Stimulated activated CD4-positive, alpha-beta T cell treated with anti-CD3 and anti-CD28 coated beads, TNF-alpha, amount 100 ng/mL, for 24 hours (primary cell): ENCODE results near the gene MAP2K3.
"Not testable (repeated sequence)": the region's sequence is repeated elsewhere in the genome, so short reads cannot be mapped to it uniquely, and the experiment has no call there.

ENCODE experiments used
- DNase-seq, 3 experiments: peaks; one replicate each; pipeline ENCODE4 v3.0.0-alpha.2; 2020; ENCODE audit warnings: low read depth in 3 of 3

The MAP2K3 gene

DNA sequence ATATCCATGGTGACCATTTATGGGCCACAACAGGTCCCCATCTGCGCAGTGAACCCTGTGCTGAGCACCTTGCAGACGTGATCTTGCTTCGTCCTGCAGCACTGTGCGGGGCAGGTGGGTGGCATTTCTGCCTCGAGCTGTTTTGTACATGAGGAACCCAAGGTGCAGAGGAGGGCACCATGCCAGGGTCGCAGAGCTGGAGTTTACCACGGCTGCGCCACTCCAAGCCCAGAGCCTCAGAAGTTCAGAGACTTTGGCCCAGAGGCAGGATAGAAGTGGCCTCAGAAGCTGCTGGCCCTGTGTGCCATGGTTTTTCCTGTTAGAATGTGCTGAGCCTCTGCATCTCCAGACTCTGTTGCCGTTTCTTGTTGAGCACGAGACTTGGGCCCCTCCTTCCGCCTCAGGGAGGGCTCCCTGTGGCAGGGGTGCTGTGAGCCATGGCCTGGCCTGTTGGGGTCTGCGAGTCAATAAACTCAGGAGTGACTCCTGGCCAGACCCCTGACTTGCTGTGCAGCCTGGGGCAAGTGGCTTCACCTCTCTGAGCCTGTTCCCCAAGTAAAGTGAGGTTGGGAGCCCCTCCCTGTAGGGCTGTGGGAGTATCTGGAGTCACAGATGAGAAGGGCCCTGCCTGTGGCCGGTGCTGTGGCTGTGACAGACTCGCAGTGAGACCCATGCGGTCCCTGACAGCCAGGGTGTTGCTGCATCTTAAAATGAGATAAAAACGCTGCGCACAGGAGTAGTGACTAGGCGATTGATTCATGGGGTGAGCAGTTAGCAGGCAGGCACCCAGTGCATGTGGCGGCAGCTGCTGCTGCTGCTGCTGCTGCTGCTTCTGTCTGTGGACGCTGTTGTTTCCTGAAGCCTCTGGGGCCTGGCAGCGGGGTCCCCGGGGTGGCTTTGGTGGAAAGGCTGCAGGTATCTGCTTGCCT is 11.8 kb downstream of the MAP2K3 start:
- DNase-seq = no peak

DNA sequence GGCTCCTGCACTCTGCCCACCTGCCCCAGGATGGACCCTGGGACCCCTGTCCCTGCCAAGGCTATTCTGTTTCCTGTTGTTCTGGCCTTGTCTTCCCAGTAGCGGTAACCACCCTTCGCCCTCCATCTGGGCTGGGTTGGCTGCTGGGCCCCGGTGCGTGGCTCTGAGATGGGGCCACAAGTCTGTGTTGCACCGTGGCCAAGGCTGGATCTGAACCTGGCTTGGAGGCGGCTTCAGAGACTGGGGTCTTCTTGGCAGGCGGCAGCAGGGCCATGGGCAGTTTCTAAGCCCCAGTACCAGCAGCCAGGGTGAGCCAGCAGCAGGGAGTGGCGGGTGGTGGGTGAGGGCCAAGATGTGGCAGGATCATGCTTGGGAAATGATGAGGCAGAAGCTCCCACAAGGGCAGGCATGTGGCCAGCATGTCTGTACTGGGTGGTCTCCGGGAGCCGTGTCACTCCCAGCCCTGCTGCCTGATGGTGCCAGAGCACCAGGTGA is 12.6 kb downstream of the MAP2K3 start:
- no peak for DNase-seq

DNA sequence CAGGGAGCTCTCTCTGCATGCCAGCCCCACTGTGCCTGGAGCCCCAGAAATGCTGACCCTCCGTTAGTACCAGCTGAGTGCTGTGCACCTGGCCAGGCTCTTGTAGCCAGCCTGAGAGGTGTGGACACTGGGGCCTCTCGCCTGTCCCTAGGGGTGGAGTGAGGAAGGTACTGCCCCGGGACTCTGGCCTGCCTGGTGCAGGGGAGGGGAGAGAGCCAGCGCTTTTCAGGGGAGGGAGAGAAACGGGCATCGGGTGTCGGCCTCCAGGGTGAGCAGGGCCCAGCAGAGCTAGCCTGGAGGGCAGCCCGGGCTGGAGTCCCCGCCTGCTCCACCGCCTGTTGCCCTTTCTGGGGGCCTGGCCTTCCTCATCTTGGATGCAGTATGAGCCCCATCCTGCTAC is 13.1 kb downstream of the MAP2K3 start:
- no peak for DNase-seq

DNA sequence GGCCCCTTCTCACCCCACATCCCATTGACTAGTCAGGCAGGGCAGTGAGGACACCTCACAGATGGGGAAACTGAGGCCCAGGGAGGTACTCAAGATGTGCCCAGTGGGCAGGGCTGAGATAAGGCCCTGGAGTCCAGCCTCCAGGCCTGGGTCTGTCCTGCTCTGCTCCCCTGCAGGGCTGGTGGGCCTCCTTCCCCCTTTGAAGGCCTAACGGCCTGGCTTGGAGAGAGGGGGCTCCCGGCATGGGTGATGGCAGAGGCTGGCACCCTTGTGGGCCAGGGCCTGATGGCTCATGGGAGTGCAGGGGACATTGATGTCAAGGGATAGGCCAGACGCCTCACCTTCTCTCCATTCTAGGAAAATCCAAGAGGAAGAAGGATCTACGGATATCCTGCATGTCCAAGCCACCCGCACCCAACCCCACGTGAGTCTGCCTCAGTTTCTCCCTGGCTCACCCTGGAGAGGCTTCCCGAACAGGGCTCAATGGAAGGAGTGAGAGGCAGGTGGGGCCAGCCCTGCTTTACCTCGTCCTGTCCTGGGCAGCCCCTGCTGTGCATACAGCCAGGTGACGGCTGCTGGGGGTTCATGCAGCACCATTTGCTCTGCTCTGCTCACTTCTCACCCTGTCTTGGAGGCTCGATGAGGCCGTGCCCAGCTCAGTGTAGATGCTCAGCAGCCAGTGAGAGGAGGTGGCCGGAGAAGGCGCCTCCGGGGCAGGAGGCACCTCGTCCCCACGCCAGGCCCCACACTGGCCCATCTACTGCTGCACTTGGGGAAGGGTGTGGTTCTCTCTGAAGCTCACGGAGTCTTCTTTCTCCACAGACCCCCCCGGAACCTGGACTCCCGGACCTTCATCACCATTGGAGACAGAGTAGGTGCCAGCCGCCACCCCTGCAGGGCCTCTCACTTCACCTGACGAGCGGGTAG is 13.8 kb downstream of the MAP2K3 start:
- DNase-seq = no peak

DNA sequence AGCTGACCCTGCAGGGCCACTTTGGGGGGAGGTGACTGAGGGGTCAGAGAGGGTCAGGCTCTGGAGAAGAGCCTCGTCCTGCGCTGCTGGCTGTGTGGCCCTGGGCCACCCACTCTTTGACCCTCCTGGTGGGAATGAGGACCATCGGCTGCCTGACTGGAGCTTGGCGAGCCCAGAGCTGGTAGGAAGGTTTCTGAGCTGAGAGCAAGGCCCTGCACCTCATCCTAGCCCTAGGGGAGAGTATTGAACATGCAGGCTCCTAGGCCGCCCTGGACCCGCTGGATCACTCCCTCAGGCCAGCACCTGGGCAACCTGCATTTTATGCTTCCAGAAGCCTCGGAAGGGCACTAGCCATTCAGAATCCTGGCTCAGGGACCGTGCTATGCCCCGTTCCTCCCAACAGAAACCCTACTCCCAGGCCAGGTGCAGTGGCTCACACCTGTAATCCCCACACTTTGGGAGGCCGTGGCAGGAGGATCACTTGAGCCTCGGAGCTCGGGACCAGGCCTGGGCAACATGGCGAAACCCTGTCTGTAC is 14.5 kb downstream of the MAP2K3 start:
- DNase-seq = no peak

DNA sequence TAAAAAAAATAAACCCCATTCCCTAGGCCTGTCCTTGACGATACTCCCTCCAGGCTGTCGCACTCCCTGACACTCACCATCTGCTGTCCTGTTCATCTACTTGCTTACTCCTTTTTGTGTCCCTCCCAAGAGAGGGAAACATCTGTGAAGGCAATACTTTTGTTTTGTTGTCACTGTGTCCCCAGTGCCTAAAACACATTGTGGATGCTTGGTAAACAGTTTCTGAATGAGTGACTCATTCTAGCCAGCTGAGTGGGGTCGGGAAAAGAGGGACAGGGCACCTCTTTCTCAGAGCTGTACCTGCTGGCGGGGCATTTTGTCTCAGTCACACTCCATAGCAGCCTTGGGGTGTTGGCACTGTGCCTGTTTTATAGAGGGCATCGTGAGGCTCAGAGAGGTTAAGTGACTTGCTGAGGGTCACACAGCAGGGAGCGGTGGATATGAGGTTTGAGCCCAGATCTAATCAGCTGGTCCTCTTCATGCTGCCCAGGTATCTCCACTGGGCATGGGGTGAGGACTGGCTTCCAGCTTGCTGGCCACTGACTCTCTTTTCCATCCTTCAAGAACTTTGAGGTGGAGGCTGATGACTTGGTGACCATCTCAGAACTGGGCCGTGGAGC is 15.6 kb downstream of the MAP2K3 start:
- no peak for DNase-seq

DNA sequence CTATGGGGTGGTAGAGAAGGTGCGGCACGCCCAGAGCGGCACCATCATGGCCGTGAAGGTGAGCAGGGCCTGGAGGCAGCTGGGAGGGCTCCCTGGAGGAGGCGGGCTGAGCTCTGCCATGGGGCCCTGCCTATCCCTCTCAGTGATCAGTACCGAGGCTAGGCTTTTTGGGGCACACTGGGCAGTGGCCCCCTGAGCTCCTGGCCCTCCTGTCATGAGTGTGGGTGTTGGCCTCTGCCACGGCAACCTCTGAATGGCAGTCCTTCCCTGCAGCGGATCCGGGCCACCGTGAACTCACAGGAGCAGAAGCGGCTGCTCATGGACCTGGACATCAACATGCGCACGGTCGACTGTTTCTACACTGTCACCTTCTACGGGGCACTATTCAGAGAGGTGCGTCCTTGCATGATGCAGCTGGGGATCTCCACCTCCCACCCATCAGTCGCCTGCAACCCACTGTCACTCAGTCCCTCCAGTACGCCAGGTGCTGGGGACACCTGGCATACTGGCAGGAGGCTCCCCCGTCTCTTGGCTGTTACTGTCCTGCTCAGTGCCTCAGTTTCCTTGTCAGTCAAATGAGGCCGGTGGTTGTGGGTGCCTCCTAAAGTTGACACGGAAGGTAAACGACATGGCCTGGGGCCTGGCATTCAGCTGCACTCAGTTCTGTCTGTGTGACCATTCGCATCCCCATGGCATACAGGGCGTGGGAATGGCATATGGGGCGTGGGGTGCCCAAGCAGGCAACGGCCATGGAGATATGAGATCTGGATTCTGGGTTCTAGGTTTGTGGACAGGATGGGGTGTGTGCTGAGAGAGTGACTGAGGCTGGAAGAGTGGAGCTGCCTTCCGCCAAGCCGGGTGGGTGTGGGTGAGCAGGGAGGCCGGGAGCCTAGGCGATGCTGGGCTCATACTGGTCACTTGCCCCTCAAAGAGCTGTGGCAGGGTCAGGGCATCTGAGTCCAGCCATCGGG is 16.4 kb downstream of the MAP2K3 start:
- no peak for DNase-seq

DNA sequence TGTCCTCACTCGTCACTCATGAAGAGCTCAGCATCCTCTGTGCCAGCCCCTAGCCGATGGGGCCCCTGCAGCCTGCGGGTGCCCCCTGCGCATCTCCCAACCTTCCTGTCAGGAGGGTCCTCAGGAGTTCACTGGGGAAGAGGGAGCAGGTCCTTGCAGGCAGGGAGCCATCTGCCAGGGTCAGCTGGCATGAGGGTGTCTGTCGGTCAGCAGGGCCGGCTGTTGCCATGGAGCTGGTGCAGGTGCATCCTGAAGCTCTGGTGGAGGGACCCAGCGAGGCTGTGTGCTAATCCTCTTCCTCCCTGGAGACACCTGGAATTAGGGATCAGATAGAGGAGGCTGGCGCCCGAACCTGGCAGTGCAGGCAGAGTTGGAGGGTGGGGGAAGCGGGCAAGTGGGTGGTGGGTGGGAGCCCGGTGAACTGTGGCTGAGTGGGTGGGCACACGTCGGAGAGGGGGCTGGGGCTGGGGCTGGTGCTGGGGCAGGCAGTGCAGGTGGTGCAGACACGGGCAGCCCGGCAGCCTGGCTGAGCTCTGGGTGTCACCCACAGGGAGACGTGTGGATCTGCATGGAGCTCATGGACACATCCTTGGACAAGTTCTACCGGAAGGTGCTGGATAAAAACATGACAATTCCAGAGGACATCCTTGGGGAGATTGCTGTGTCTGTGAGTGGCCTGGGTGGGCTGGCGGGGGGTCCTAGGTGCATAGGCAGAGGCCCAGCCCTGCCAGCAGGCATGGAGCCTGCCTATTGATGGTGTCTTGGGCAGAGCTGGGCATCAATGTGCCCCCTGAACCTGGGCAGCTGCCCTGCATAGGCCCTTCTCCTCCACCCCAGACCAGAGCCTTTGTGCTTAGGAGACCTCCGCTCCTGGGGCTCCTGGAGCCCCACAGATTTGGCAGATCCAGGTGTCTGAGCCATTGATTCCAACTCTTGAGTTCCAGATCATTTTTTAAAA is 17.4 kb downstream of the MAP2K3 start:
- DNase-seq = no peak

DNA sequence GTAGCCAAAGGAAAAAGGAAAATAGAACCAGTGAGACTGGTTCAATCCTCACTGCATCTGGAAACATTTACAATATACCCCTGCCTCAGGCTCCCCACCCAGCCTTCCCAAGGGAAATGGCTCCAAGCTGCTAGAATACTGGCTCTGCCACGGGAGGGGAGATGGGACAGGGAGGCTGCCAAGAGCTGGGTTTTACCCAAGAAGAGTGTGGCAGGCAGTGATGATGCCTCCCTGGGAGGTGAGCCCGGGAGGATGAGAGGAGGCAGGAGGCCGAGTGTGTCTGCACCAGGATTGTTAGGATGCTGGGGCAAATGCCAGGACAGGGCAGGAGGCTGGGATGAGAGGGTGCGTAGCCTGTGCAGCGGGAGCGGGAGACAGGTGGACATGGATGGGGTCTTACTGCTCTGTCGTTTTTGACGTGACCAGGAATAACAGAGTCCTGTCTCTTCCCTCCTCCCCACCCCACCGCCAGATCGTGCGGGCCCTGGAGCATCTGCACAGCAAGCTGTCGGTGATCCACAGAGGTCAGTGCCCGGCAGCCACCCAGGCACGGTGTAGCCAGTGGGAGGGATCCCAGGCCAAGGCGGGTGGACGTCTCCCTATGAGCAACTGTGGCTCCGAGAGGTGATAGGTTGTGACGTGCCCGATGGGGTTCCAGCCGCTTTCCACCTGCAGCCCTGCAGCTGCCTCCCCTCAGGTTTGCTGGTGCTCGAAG is 18.4 kb downstream of the MAP2K3 start:
- DNase-seq = no peak

DNA sequence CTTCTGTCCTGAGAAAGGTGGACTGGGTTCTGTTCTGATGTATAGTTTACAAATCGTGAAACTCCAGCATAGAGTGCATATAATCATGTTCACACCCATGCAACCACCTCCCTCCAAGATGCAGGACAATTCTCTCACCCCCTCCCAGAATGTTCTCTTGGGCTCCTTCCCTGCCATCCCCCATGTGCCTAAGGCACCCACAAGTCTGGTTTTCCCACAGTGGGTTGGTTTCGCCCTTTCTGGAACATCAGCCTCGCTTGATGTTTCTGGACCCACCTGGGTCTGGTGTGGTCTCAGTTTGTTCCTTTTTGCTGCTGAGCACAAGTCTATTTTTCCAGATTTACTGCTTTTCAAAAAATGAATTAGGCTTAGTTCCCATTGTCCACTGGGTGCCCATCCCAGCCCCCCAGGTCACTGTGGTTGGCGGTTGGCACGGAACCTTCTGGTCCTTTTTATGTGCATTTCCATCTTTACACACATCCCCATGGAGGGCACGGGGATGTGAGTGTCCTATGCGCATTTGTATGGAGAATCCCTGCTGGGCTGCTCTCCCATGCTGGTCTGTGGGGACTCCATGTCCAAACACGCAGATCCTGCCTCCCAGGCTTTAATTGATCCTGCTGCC is 19.0 kb downstream of the MAP2K3 start:
- no peak for DNase-seq

DNA sequence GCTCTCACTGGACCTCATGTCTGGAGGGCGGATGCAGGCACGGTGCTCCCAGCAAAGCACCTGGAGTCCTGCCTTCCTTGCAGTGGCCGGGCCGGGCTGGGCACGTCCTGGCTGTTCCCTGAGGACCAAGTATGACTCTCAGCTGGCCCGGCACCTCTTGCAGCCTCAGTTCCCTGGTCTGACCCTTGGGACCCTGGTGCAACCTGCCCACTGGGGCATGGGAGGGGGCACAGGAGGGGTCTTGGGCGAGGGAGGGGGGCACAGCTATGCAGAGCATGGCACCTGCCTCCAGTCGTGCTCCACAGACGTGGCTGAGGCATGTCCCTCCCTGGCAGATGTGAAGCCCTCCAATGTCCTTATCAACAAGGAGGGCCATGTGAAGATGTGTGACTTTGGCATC is 19.6 kb downstream of the MAP2K3 start:
- no peak for DNase-seq

DNA sequence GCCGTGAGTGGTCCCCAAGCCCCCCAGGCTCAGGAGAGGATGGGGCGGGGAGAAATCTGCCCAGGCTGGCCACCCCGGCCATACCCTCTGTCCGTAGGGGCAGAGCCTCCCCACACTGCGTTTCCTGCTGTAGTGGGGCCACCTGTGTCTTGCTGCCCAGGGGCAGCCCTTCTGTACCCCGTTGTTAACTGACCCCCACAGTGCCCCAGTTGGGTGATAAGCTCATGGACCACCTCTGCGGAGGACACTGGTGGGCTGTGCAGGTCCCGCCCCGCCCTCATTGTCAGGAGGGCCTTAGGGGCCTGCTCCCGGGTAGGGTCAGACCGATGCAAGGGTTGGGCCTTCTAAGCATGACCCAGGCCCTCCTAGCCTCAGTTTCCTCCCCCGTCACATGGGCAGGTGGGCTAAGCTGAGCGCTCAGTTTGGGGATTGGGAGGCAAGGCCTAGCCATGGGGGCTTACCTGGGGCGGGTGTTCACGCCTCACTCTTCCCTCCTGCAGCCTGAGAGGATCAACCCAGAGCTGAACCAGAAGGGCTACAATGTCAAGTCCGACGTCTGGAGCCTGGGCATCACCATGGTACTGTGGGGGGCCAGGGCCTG is 20.1 kb downstream of the MAP2K3 start:
- DNase-seq = not testable (repeated sequence)

DNA sequence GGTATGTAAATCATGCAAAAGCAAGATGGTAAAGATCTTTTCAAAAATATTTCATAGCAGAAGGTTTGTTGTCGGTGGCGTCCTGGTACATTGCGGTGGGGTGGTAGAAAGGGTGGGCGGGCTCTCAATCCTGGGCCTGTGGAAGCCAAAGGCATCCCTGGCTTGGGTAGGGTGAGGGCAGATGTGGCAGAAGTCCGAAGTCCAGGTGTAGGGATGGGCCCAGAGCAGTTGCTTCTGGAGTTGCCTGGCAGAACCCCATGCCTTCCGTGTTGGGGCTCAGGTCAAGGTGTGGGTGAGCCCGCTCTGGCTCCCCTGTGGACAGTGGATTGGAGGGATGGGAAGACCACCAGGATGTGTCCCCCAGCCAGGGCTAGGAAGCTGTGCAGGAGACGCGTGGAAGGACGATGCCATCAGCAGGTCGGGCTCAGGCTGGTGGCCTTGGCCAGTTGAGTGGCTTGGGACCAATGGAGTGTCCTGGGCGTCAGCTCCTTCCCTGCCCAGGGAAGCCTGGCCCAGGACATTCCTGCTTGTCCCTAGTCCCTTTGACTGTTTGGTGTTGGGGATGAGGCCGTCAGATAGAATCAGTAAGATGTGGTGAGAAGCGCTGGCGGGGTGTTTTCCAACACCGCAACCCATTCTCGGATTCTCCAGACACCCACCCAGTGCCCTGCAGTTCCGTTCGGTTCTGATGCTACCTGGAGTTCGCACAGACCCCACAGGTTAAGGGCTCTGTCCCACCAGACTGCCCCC is 21.1 kb downstream of the MAP2K3 start:
- DNase-seq = not testable (repeated sequence)

DNA sequence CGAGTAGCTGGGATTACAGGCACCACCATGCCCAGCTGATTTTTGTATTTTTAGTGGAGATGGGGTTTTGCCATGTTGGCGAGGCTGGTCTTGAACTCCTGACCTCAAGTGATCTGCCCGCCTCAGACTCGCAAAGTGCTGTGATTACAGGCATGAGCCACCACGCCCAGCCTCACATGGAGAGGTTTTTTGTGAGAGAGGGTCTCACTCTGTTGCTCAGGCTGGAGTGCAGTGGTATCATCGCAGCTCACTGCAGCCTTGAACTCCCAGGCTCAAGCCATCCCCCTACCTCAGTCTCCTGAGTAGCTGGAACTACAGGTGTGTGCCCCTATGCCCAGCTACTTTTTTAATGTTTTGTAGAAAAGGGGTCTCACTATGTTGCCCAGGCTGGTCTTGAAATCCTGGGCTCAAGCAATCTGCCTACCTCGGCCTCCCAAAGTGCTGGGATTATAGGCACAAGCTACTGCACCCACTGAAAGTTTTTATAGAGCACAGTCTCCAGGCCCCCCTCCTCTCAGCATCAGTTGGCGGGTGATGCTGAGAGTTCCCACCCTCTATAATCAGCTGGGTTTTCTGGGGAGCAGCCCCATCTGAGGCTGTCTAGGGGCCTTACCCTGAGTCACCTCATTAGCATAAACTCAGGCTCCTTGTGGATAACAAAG is 22.2 kb downstream of the MAP2K3 start:
- DNase-seq = not testable (repeated sequence)

DNA sequence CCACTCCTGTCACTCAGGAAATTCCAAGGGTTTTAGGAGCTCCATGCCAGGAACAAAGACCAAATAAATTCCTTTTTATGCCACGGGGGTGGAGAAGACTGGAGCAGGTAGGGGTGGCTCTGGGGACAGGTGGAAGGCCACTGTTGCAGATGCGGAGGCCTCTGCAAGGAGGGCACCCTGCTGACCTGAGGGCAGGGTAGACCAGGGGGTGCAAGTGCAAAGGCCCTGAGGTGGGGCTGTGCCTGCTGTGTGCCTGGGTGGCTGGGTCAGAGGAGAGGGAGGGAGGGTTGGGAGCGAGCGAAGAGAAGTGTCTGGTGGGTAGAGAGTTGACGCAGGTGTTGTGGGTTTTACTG is 22.7 kb downstream of the MAP2K3 start:
- not testable (repeated sequence) for DNase-seq

DNA sequence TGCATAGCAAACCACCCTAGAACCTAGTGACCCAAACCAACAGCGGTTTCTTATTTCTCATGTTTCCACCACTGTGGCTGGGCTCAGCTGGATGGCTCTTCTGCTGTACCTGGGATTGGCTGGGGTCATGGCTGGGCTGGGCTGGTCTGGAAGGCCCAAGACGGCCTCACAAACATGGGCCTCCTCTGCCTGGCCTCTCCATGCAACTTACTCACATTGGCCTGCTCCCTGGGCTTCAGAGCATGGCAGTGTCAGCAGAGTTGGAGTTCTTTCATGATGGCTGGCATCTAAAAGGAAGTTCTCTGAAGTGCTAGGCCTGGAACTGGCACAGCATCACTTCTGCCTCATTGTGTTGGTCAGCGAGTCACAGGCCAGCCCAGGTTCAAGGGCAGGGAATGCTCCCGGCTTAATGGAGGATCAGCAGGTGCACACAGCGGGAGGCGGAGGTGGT is 24.4 kb downstream of the MAP2K3 start:
- not testable (repeated sequence) for DNase-seq
